ENCODE measurements around the gene SCD5.

SCD5 gene

DNA sequence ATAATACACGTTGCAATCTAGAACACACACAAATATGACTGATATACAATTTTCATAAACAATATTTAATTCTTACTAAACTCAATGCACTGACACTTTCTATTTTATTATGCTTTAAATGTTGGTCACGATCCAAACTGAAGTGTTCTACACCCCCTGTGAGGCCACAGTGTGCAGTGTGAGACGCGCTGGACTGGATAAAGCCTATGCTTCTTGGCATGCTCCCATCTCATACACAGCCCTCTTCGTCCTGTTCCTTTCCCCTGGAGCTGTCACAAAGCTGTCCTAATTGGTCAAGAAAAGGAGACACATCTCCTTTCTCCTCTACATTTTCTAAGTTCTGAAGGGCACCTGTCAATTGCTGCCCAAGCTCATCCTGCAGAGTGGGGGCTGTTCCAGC is 72.0 kb downstream of the SCD5 start:
- no peak for DNase-seq (ENCODE audit: low spot score)

DNA sequence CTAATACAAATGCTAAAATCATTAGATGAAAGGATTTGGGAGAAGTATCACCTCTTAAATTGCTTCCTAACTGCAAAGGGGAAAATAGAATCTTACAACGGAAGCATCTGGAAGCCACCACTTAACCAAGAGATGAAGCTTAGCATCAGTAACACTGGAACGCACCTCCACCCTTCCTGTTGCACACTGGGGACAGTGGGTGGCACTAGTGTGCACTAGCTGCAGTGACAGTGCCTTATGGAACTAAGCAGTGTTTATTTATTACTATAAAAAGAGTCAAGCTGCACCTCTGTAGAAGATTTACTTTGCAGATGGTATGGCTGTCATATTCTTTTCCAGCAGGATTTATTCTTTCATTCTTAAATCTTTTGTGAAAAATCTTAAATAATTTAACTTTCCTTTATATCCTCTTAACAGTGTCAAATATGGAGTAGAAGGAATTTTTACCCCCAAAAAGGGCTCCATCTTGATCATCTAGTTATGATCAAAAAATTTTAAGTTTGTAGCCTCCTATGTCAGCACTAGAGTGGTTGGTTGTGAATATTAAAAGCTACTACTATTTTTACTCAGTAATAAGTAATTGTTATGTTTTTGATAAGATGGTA is 76.7 kb downstream of the SCD5 start:
- DNase-seq (ENCODE audit: low spot score): peak; percentile 7

DNA sequence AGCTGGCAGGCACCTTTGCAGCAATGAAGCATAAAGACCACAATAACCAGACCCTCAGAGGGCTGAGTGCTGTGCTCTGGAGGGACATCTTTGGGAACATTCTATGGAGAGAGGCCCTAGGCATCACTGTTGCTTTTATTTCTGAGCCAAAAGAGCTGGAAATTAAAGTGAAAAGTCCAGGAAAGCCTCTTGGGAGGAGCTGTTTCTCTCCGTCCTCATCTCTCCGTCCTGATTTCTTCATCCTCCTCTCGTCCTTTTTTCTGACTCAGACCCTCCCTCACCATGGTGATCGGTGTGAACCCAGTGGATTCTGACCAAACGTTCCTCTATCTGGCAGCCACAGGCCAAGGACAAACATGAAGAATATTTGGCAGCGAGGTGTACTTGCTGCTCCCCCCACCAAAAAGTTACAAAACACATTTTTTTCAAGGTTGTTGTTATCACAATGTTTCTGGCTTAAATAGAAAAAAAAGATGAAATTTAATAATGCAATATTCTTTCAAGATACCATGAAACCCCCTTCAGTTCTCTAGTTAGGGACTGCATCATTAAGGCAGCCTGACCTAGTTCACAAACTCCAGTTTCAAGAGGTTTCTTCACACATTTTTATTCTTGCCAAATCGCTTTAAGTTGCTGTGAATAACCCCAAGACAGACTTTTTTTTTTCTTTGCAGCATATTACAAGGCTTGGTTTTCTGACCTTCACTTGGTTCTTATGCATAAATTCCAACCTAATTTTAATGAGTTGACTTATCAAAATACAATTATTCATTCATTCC is 80.2 kb downstream of the SCD5 start:
- DNase-seq (ENCODE audit: low spot score): no peak

DNA sequence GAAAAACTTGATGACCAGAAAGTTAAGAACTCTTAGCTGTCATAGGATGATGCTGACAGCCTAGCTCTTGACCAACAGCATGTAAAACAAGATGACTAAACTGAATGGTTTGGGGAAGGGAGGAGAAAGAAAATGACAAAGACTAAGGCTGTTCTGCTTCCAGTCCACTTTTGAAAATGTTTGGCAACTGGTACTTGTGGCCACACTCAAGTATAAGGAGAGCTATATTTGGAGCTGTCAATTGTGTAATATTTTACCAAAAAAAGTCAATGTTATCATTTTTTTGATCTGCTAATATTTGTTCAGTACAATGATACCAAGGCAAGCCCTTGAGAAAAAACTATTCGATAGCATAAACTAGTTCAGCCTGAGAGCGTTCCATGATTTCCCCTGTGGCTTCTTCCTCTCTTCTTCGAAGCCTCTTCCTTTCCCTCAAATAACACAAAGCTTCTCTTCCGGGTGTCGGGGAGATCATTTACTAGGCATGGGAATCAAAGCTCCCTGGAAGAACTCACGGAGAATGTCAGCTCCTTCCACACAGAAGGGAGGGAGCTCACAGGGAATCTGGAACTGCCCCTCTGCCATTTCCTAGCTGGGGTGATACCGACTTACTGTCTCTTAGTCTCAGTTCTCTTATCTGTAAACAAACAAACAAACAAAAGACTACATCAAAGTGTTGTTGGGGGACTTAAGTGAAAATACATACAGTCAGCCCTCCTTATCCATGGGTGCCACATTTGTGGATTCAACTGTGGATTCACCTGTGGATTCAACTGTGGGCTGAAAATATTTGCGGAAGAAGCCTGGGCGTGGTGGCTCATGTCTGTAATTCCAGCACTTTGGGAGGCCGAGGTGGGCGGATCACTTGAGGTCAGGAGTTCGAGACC is 82.6 kb downstream of the SCD5 start:
- DNase-seq (ENCODE audit: low spot score): no peak

DNA sequence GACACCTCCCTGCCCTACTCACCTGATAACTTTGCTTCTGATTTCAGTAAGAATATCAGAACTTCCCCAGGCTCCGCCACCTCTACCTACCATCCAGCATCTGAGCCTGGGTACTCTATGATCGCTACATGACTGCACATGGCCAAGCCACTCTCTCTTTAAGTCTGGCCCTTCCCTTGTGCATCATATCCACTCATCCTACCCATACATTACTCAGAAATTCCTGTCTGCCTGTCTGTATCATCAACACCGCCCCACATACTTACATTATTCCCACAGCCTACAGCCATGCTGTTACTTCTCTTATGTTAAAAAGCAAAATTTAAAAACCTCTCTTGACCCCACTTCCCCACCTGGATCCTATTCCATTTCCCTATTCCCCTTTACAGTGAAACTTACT is 84.7 kb downstream of the SCD5 start:
- no peak for DNase-seq (ENCODE audit: low spot score)

DNA sequence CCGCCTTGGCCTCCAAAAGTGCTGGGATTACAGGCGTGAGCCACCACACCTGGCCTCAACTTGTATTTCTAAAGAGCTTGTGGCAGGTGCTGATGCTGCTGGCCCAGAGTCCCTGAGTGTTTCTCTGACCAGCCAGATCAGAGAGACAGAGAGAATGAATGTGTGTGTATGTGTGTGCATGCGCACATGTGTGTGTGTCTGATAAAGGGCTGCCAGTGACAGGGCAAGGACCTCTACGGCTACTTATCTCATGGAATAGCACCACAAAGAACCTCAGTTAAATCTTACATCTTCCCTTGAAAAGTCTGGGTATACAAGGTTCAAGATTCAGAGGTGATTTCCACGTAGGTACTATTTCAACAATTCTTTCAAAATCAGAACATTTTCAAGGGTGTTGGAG is 86.0 kb downstream of the SCD5 start:
- DNase-seq (ENCODE audit: low spot score): no peak

DNA sequence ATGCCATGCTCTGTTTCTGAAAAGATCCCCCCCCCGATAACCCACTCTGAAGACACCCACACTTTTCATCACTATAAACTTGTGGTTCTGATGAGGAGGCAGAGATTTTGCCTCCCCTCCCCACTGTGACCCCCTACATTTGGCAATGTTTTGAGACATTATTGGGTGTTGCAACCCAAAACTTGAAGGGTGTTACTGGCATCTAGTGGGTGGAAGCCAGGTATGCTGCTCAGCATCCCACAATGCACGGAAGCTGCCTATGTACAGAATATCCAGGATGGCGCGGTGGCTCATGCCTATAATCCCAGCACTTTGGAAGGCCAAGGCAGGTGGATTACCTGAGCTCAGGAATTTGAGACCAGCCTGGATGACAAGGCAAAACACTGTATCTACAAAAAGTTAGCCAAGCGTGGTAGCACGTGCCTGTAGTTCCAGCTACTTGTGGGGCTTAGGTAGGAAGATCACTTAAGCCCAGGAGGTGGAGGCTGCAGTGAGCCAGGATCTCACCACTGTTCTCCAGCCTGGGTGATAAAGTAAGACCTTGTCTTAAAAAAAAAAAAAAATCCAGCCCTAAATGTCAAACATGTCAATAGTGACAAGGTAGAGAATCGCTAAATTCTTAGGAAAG is 87.3 kb downstream of the SCD5 start:
- DNase-seq (ENCODE audit: low spot score): no peak

DNA sequence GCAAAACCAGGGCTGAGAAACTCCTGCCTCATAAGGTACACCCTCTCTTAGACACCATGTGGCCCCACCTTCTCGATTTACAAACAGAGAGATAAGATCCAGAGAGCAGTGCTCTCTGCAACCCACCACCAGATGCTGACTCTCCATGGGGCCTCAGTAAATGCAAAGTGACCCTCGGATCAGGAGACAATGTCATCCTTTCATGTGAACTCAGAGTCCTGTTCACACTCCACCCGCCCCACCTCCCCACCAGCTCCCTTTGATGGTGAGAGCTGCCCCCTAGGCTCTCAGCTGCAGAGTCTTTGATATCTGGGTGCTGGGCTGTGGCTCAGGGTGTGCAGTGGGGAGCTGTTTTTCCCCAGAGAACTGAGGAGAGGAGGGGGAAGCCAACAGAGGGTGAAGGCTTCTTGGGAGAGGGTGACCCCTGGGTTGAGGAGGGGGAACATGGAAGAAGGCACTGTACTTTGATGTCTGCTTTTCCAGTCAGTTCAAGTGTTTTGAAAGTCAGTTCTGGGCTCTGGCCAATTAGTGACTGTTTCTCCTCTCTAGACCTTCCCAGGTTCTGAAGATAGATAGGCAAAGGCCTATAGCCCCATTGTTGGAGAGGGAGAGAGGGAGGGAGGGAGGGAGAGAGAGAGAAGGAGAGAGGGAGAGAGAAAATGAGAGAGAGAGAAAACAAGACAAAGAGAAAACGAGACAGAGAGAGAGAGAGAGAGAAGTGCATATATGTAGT is 88.2 kb downstream of the SCD5 start:
- no peak for DNase-seq (ENCODE audit: low spot score)

DNA sequence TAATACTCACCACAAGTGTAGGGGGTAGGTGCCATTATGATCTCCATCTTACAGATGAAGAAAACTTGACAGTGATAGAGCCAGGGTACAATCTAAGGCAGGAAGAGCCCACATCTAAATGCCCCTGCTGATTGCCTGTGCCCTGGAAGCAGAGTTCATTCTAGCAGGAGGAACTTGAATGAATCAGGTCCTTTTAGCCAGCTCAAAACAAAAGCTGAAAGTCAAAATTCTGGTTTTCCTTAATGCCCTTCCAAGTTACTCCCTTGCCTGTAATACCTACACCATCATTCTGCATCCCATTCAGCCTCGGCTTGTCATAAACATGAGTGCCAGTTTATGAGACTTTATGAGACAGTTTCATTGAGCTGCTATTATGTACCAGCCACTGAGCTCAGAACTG is 89.6 kb downstream of the SCD5 start:
- no peak for DNase-seq (ENCODE audit: low spot score)

DNA sequence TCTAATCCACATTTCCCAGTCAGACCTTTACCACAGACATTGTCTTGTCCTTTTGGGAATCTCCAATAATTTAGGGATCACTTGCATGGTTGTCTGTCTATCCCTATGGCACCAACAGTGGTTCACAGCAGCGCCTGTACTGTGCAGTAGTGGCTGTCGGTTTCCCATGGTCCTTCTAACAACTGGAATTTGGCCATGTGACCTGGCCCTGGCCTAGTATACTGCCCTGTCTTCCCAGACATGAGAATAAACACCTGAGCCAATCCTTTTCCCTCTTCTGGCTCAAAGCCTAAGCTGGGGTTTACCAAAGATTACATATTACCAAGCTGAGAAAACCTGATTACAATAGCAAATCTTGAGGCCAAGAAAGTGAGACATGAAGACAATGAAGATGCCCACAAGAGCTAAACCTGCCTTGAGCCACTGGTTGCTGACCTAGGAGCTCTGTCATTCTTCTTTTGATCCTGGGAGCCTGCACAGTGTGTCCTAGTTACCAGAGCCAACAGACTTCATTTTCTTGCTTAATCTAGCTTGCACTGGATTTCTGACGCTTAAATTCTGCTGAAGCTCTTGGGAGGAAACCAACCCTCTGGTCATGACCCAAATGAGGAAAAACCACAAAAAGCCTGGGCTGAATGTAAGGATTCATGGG is 92.1 kb downstream of the SCD5 start:
- no peak for DNase-seq (ENCODE audit: low spot score)

DNA sequence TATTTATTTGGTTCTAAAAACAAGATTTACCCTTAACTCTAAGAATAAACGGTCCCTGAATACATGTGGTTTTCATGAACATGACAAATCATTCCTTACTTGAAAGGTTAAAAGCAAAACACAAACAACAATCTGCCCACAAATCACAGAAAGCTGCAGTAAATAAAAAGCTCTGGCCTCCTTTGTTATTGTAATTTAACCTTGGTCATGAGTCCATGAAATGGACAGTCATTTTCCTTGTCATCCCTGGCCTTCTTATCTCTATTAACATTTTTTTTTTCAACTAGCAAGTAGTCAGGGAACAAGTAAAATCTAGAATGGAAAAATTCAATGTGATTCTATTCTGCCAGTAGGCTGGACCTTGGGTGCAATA is 92.7 kb downstream of the SCD5 start:
- no peak for DNase-seq (ENCODE audit: low spot score)

DNA sequence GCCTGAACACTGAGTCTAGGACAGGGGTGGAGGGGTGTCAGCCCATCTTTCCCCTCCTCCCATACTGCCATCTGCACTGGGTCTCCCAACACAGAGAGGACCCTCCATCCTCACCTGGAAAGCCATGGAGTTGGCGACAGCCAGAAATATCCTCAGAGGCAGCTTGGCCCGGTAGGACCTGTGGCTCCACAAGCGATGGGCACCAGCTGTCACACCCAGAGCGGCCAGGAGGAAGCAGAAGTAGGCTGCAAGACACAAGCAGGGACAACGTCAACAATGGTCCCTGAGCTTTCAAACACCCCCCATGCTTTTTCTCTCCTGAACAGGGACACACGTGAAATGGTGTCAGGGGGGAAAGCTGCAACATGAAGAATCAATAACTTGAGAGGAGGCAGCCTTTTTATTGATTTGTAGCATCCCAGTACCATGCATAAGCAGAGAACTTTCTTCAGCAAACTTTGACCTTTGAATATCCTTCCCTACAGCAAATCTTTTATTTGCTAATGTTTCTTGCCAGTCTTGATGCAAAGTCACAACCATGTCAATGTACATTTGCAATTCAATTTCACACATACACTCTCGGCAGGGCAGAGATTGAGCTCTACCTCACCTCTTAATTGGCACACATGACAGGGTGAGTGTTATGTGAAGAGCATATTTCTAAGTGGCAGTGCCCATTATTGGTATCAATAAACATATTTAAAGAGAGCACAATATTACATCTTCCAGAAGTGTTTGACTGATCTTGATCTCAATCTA is 93.2 kb downstream of the SCD5 start:
- no peak for DNase-seq (ENCODE audit: low spot score)

DNA sequence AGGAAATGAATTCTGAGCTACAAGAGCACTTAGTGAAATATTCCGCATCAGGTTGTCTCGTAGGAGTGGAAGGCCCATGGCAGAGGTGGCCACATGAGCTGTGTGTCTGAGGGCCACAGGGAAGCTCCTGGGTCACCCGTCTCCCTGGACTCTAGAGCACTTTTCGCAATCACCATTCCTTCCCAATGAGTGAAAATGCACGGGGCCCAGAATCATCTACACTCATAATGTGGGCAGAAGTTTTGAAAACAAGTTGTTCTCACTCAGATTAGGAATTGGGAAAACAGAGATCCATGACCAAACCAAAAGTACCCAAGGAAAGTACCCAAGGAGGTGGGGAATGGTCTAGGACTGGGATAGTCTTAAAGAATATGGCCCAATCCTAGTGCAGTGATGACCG is 94.4 kb downstream of the SCD5 start:
- DNase-seq (ENCODE audit: low spot score): no peak

DNA sequence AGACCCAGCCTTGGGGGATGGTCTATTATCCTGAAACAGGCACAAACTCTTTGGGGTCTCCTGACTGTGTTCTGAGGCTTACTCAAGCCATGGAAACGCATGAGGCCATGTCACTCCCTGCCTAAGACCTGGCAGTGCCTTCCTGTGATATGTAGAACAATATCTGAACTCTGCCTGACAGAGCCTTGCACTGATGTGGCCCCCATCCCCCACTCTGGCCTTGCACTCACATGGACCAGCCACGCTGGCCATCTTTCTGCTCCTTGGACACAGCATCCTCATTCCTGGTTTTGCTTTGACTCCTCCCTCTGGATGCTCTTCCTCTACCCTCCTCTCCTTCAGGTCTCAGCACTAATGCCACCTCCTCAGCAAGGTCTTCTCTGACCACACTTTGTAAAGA is 100.2 kb downstream of the SCD5 start:
- no peak for DNase-seq (ENCODE audit: low spot score)

DNA sequence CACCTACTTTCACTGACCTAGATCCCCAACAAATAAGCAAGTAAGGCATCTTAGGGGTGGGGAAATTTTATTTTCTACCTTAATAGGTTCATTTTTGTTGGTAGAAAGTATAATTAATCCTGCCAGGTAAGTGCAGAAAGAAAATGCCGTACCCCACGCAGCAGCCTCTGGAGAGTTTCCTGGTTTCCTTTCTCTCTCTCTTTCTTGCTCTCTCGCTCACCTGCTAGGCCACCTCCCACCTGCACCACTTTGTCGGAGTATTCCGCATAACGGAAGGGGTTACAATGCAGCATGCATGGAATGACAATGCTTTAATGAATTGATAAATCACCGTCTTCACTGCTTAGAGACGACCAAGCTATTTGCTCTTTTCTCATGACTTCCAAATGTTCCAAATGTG is 101.0 kb downstream of the SCD5 start:
- no peak for DNase-seq (ENCODE audit: low spot score)

DNA sequence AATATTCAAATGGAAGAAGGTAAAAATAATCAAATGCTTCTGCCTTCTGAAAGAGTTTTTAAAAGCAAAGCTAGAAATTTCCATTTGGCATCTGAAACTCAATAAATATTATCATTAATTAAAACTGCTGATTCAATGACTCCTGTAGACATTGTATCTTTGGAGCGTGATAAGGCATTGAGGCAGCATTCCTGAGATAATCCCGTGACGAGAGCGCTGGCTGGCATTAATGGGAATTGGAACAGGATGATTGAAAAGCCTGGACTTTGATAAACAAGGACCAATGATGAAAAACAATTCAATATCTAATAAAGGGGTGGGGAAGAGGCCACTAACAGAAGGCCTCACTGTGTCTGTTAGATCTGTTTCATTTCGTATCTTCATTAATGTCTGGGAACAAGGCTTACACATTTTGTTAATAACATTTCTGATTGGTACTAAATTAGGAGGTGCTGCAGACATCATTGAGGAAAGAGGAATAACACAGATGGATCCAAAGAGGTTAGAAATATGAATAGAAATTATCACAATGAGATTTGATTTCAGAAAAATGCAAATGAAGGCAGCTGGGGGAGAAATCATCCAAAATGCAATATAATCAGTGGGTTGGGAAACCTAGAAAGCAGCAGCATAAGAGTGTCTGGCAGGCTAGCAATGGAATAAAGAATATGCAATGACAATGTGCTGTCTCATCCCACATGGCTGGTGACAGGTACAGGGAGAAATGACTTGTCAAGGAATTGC is 102.3 kb downstream of the SCD5 start:
- no peak for DNase-seq (ENCODE audit: low spot score)

DNA sequence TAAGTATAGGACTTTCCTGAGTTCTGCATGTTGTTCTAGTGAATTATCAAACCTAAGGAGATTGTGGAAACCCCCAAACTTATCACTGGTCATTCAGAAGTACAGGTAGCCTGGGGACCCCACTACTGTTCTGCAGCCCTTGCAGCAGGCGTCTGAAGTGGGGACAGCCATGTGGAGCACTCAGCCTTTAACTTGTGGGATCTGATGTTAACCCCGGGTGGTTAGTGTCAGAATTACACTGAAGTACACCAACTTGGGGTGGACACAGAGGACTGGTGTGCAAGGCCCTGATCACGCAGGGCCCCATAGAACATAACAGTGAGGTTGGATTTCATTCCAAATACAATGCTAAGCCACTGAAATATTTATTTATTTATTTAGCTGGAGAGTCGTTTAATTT is 103.7 kb downstream of the SCD5 start:
- no peak for DNase-seq (ENCODE audit: low spot score)

DNA sequence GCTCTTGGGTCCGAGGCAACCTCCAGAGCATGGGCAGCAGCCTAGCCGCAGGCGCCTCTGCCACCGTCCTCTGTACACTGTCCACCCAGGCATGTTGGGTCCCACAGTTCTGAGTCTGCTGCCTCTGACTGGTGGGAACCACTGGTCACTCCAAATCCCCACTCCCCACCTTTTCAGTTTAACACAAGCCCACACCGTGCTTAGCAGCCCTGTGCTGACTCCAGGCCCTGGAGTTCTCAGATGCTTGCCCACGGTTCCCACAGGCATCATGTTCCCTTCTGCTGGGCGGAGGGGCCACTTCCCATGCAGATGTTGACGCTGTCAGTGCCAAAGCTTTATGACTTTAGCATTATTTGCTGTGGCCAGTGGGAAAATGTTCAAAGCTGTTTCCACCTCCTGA is 104.5 kb downstream of the SCD5 start:
- DNase-seq (ENCODE audit: low spot score): no peak

DNA sequence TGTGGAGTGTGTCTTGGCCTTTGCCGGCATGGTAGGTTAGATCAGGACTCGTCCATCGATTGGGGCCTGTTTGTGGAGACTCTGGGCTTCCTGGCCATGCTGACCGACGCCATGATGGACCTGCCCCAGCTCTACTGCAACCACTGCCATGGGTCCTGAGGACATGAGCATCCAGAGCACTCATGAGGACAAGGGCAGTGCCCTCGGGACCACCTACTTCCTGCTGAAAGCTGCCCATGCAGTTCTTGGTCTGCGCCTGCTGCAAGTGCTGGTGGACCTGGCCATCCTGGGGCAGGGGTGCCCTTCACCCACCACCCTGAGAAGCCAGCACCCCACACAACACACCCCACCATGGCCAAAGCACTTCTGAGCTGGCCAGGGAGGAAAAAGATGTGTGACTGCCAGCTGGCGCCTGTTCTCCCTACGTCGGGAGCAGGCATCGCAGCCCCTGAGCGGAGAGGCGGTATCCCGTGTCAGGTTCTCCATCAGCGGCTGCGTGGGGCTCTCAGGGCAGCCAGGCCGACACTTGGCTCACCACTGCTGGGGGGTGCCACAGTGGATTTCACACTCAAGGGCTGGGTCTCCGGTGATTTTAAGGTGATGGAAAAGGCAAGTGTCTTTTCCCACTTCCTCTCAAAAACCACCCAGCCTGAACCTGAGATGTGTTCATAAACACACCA is 106.4 kb downstream of the SCD5 start:
- no peak for DNase-seq (ENCODE audit: low spot score)
